Measurements from ENCODE around the gene RPP40. TPM values are rescaled to one million over a fixed set of nuclear protein-coding genes. Genes with fewer than 3 reads are reported as not detected.

Gene RPP40
- total RNA-seq, 2 experiments from 2014 or later, result 7.7 to 11.2 TPM

GRCh38 chr6:4950076-4950475 lies 53.8 kb downstream of the RPP40 start:
- Mint-ChIP-seq H3K27me3 (no peaks in the 10 kb centered on the region), H3K9me3 (ENCODE audit: low read depth) (no peaks in the 10 kb centered on the region), H3K4me3 (no peak overlapping the region), H3K27ac (no peak overlapping the region), H3K36me3 (ENCODE audit: low read depth) (peaks cover 43% of the 10 kb centered on the region), H3K4me1 (no peaks in the 10 kb centered on the region)
- ATAC-seq, result no peak
- no peak for DNase-seq
- intact Hi-C loops (cut with DNase I, micrococcal nuclease), result no loop called here
- CTCF ChIA-PET, result interaction anchor here (0.6 kb wide), 1 partner anchor 31 kb away, joined by 3 read pairs; no protein-coding TSS in a partner anchor
- POLR2A ChIA-PET, result interaction anchor here (0.7 kb wide), 1 partner anchor 155 kb away, joined by 5 read pairs; no protein-coding TSS in a partner anchor

- intact Hi-C loops (cut with DNase I, micrococcal nuclease), result no loop called here
- ChIA-PET POLR2A (no interaction called here), CTCF (no interaction called here)
- Mint-ChIP-seq H3K36me3 (ENCODE audit: low read depth) (peaks cover 43% of the 10 kb centered on the region), H3K4me1 (no peaks in the 10 kb centered on the region), H3K9me3 (ENCODE audit: low read depth) (no peaks in the 10 kb centered on the region), H3K4me3 (no peak overlapping the region), H3K27ac (no peak overlapping the region), H3K27me3 (no peaks in the 10 kb centered on the region)
- DNase-seq, result no peak
- no peak for ATAC-seq
These were observed 54.9 kb downstream of the RPP40 start for GRCh38 chr6:4948781-4949450.

GRCh38 chr6:4947716-4948115 lies 56.1 kb downstream of the RPP40 start:
- ATAC-seq (no peak), DNase-seq (no peak)
- intact Hi-C loops (cut with DNase I, micrococcal nuclease), result no loop called here
- no peaks in the 10 kb centered on the region for H3K9me3 Mint-ChIP-seq (ENCODE audit: low read depth)
- H3K27me3 Mint-ChIP-seq, result no peaks in the 10 kb centered on the region
- no peak overlapping the region for H3K4me3 Mint-ChIP-seq
- H3K4me1 Mint-ChIP-seq, result peaks cover 6% of the 10 kb centered on the region
- CTCF ChIA-PET, result interaction anchor here (0.6 kb wide), 1 partner anchor 20 kb away, joined by 3 read pairs; no protein-coding TSS in a partner anchor
- POLR2A ChIA-PET, result no interaction called here
- H3K36me3 Mint-ChIP-seq (ENCODE audit: low read depth), result peaks cover 40% of the 10 kb centered on the region
- H3K27ac Mint-ChIP-seq, result no peak overlapping the region

- no peaks in the 10 kb centered on the region for H3K27me3 Mint-ChIP-seq
- peaks cover 18% of the 10 kb centered on the region for H3K4me1 Mint-ChIP-seq
- H3K4me3 Mint-ChIP-seq, result no peak overlapping the region
- no peak for ATAC-seq
- H3K9me3 Mint-ChIP-seq (ENCODE audit: low read depth), result no peaks in the 10 kb centered on the region
- H3K27ac Mint-ChIP-seq, result no peak overlapping the region
- intact Hi-C loops (cut with DNase I, micrococcal nuclease), result no loop called here
- DNase-seq, result no peak
- ChIA-PET CTCF (no interaction called here), POLR2A (no interaction called here)
- peaks cover 29% of the 10 kb centered on the region for H3K36me3 Mint-ChIP-seq (ENCODE audit: low read depth)
These were observed 57.3 kb downstream of the RPP40 start for GRCh38 chr6:4946521-4946920.

Other genes starting within 250 kb of the RPP40 start
- 10 to 100 TPM; 22.1 to 33.7 TPM for gene CDYL, start 227.6 kb downstream of the RPP40 start, total RNA-seq
- gene PPP1R3G, start 81.3 kb upstream of the RPP40 start, total RNA-seq, result under 1 TPM; 0.09 to 0.11 TPM

Data from activated CD4-positive, alpha-beta T cell treated with anti-CD3 and anti-CD28 coated beads for 36 hours (primary cell).